Measurements from ENCODE around the gene CBFA2T2.
"Not testable (repeated sequence)": the region's sequence is repeated elsewhere in the genome, so short reads cannot be mapped to it uniquely, and the experiment has no call there.

CBFA2T2 gene

DNA sequence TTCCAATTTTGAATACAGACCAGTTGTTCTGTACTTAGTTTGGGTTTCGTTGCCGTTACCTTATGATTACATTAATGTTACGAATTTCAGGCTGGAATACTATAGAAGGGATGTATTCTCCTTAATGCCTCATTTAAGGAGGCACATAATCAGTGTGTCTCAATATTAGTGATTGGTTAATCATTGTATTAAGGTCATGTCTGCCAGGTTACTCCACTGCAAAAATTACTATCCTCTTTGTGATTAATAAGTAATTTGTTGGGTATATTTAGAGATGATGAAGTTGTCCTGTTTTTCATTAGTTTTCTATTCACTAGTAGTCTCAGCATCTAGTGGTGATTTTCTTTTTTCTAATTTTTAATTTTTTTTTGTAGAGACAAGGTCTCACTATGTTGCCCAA is 66.3 kb downstream of the CBFA2T2 start:
- intact Hi-C loops (cut with micrococcal nuclease), result loop anchor here (10.0 kb wide), 1 partner anchor 109 kb away; the partner anchor contains the start of genes ACTL10 and C20orf144
- Mint-ChIP-seq H3K36me3 (ENCODE audit: low read depth) (peaks cover 26% of the 10 kb centered on the region), H3K27ac (peak overlapping the region; percentile 83), H3K4me1 (ENCODE audit: low read depth) (peaks cover 30% of the 10 kb centered on the region), H3K4me3 (no peak overlapping the region), H3K9me3 (no peaks in the 10 kb centered on the region), H3K27me3 (no peaks in the 10 kb centered on the region)

- Mint-ChIP-seq H3K9me3 (no peaks in the 10 kb centered on the region), H3K4me3 (no peak overlapping the region), H3K4me1 (ENCODE audit: low read depth) (peaks cover 19% of the 10 kb centered on the region), H3K27ac (no peak overlapping the region), H3K36me3 (ENCODE audit: low read depth) (peaks cover 18% of the 10 kb centered on the region), H3K27me3 (no peaks in the 10 kb centered on the region)
- intact Hi-C loops (cut with micrococcal nuclease), result loop anchor here (10.0 kb wide), 1 partner anchor 106 kb away; the partner anchor contains the start of genes ACTL10 and C20orf144
Measured at GRCh38 chr20:33558348-33559144, 68.7 kb downstream of the CBFA2T2 start.

DNA sequence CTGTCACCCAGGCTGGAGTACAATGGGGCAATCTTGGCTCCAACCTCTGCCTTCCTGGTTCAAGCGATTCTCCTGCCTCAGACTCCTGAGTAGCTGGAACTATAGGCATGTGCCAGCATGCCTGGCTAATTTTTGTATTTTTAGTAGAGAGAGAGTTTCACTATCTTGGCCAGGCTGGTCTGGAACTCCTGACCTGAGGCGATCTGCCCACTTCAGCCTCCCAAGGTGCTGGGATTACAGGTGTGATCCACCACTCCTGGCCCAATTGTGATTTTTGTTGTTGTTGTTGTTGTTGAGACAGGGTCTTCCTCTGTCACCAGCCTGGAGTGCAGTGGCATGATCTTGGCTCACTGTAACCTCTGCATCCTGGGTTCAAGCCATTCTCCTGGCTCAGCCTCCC is 69.3 kb downstream of the CBFA2T2 start:
- no peaks in the 10 kb centered on the region for H3K9me3 Mint-ChIP-seq

DNA sequence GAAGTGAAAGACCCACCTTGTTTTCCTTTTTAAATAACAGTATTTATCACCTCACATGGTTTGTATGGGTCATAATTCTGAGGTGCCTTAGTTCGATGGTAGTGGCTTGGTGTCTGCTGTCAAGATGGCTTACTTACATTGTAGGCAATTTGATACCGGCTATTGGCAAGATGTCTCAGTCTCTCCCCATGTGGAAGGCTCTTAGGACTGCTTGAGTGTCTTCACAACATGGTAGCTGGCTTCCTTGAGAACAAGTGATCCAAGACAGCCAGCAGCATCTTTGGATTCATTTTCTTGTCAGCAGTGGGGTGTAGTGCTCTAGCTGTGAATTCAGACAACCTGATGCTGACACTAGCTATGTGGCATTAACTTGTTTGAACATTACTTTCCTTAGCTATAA is 70.1 kb downstream of the CBFA2T2 start:
- intact Hi-C loops (cut with micrococcal nuclease), result no loop called here
- Mint-ChIP-seq H3K36me3 (ENCODE audit: low read depth) (peaks cover 18% of the 10 kb centered on the region), H3K9me3 (no peaks in the 10 kb centered on the region), H3K27ac (no peak overlapping the region), H3K4me1 (ENCODE audit: low read depth) (peaks cover 19% of the 10 kb centered on the region), H3K27me3 (no peaks in the 10 kb centered on the region), H3K4me3 (no peak overlapping the region)

More for the DNA sequence above, 69.3 kb downstream of the CBFA2T2 start:
- H3K4me1 Mint-ChIP-seq (ENCODE audit: low read depth), result peaks cover 19% of the 10 kb centered on the region
- H3K27me3 Mint-ChIP-seq, result no peaks in the 10 kb centered on the region
- peaks cover 18% of the 10 kb centered on the region for H3K36me3 Mint-ChIP-seq (ENCODE audit: low read depth)
- intact Hi-C loops (cut with micrococcal nuclease), result loop anchor here (10.0 kb wide), 1 partner anchor 106 kb away; the partner anchor contains the start of genes ACTL10 and C20orf144
- H3K4me3 Mint-ChIP-seq, result no peak overlapping the region
- H3K27ac Mint-ChIP-seq, result no peak overlapping the region

- intact Hi-C loops (cut with micrococcal nuclease); H3K4me1 Mint-ChIP-seq (ENCODE audit: low read depth); H3K4me3 Mint-ChIP-seq; H3K27ac Mint-ChIP-seq; H3K27me3 Mint-ChIP-seq; H3K9me3 Mint-ChIP-seq: not testable (repeated sequence)
- H3K36me3 Mint-ChIP-seq (ENCODE audit: low read depth), result peaks cover 18% of the 10 kb centered on the region
Measured at GRCh38 chr20:33561053-33561452, 71.2 kb downstream of the CBFA2T2 start.

- no peak overlapping the region for H3K4me3 Mint-ChIP-seq
- peak overlapping the region; percentile 57 for H3K27ac Mint-ChIP-seq
- H3K36me3 Mint-ChIP-seq (ENCODE audit: low read depth), result peaks cover 17% of the 10 kb centered on the region
- intact Hi-C loops (cut with micrococcal nuclease), result no loop called here
- H3K4me1 Mint-ChIP-seq (ENCODE audit: low read depth), result peaks cover 7% of the 10 kb centered on the region
- no peaks in the 10 kb centered on the region for H3K9me3 Mint-ChIP-seq
- H3K27me3 Mint-ChIP-seq, result no peaks in the 10 kb centered on the region
Measured at GRCh38 chr20:33561692-33562601, 72.1 kb downstream of the CBFA2T2 start.

DNA sequence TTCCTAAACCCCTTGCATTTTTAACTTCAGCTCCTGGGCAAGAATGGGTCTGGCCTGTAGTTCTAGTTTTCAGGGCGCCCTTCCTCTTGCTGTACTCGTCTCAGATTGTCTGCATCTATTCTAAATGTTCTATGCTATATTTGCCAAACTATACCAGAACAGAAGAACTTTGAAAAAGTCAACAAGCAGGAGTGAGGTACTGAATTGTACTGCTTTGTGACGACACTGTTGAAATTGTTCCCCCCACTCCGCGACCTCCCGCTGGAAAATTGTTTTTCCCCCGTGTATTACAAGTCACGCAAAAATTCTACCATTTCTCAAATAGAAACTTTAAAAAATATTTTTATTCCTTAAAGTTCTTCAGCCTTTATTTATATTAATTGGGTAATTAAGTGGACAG is 73.9 kb downstream of the CBFA2T2 start:
- no peak overlapping the region for H3K27ac Mint-ChIP-seq
- H3K36me3 Mint-ChIP-seq (ENCODE audit: low read depth), result no peaks in the 10 kb centered on the region
- H3K9me3 Mint-ChIP-seq, result no peaks in the 10 kb centered on the region
- H3K4me3 Mint-ChIP-seq, result no peak overlapping the region
- peaks cover 7% of the 10 kb centered on the region for H3K4me1 Mint-ChIP-seq (ENCODE audit: low read depth)
- H3K27me3 Mint-ChIP-seq, result no peaks in the 10 kb centered on the region
- intact Hi-C loops (cut with micrococcal nuclease), result no loop called here

DNA sequence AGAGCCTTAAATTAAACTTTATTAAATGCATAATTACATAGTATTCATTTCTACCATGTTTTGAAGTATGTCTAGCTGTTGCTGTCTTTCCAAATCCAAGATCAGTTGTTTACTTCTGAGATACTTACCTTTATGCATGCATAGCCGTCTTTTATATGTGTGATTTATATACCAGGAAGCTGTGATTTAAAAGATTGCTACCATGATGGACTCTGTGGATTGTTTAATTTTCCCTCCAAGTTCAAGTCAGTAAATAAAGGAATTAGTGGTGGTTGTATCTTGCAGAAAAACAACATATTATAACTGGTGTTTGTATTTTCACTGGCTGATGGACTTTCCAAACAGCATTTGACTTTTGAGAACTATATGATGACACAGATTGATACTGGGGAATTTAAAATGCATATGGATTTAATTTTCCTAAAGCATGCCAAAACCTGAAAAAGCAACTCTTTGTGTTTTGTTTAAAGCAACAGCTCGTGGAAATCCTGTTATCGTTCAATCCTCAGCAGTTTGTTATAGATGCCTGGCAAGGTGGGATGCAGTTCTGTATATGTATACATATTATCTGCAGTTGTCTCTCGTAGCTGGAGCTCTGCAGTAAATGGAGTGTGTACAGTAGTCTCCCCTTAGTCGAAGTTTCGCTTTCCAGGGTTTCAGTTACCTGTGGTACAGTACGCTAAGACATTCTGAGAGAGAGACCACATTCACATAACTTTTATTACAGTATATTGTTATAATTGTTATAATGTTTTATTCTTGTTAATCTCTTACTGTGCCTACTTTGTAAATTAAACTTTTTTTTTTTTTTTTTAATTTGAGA is 77.1 kb downstream of the CBFA2T2 start:
- no peaks in the 10 kb centered on the region for H3K36me3 Mint-ChIP-seq (ENCODE audit: low read depth)
- H3K9me3 Mint-ChIP-seq, result no peaks in the 10 kb centered on the region
- H3K27ac Mint-ChIP-seq, result no peak overlapping the region
- intact Hi-C loops (cut with micrococcal nuclease), result no loop called here
- H3K27me3 Mint-ChIP-seq, result no peaks in the 10 kb centered on the region
- H3K4me3 Mint-ChIP-seq, result no peak overlapping the region
- peaks cover 12% of the 10 kb centered on the region for H3K4me1 Mint-ChIP-seq (ENCODE audit: low read depth)

GRCh38 chr20:33567949-33568348 is 78.1 kb downstream of the CBFA2T2 start:
- Mint-ChIP-seq H3K27ac (no peak overlapping the region), H3K4me1 (ENCODE audit: low read depth) (peaks cover 7% of the 10 kb centered on the region), H3K9me3 (no peaks in the 10 kb centered on the region), H3K4me3 (no peak overlapping the region), H3K27me3 (no peaks in the 10 kb centered on the region), H3K36me3 (ENCODE audit: low read depth) (no peaks in the 10 kb centered on the region)
- intact Hi-C loops (cut with micrococcal nuclease), result no loop called here

- intact Hi-C loops (cut with micrococcal nuclease), result no loop called here
Measured at GRCh38 chr20:33568378-33568777, 78.5 kb downstream of the CBFA2T2 start.

DNA sequence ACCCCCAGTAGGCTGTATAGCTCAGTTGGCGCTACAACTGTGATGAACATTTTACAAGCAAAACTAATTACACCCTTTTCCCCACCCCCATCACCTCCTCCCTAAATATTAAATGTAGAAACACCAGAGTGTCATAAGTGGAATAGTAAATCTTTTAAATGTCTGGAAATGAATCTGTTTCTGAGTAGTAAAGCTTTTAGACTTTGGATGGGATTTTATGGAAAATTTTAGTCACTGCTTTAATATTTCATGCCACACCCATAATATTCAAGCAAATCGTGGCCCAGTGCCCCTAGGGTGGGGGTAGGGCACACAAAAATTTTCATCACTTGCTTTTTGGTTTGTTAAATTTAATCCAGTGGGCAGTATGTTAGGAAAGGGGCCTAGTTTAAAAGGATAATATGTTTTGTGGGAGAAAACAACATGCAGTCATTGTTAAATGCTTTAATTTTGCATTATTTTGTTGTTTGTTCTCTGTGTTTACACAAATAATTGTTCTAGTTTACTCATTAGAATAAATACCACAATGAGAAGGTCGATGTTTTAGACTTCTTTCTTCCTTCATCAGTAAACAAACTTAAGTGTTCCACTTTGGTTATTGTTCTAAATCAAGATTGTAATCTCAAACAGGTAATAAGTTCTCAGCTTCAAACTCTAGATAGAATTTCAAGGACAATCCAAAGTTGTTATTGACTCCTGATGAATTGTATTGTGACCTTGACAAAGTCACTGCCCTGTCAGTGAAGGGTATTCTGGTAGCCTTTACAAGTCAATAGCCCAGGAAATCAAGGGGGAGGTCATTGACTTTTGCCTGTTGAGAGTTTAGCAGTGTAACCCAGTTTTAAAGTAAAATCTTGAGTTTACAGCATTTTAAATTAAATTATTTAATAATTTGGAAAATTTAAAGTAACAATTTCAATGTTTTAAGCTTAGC is 79.2 kb downstream of the CBFA2T2 start:
- Mint-ChIP-seq H3K27ac (no peak overlapping the region), H3K4me3 (no peak overlapping the region), H3K27me3 (no peaks in the 10 kb centered on the region), H3K4me1 (ENCODE audit: low read depth) (peaks cover 7% of the 10 kb centered on the region), H3K9me3 (no peaks in the 10 kb centered on the region), H3K36me3 (ENCODE audit: low read depth) (no peaks in the 10 kb centered on the region)
- intact Hi-C loops (cut with micrococcal nuclease), result no loop called here

More at GRCh38 chr20:33568378-33568777, 78.5 kb downstream of the CBFA2T2 start:
- Mint-ChIP-seq H3K27me3 (no peaks in the 10 kb centered on the region), H3K9me3 (no peaks in the 10 kb centered on the region), H3K4me1 (ENCODE audit: low read depth) (peaks cover 7% of the 10 kb centered on the region), H3K27ac (no peak overlapping the region), H3K4me3 (no peak overlapping the region), H3K36me3 (ENCODE audit: low read depth) (no peaks in the 10 kb centered on the region)

GRCh38 chr20:33569802-33570391 is 80.0 kb downstream of the CBFA2T2 start:
- H3K4me1 Mint-ChIP-seq (ENCODE audit: low read depth), result peaks cover 12% of the 10 kb centered on the region
- H3K27me3 Mint-ChIP-seq, result no peaks in the 10 kb centered on the region
- H3K9me3 Mint-ChIP-seq, result no peaks in the 10 kb centered on the region
- H3K27ac Mint-ChIP-seq, result peak overlapping the region; percentile 21
- no peak overlapping the region for H3K4me3 Mint-ChIP-seq
- intact Hi-C loops (cut with micrococcal nuclease), result no loop called here
- no peaks in the 10 kb centered on the region for H3K36me3 Mint-ChIP-seq (ENCODE audit: low read depth)
